ENCODE results near the gene CYP19A1.

Gene CYP19A1

DNA sequence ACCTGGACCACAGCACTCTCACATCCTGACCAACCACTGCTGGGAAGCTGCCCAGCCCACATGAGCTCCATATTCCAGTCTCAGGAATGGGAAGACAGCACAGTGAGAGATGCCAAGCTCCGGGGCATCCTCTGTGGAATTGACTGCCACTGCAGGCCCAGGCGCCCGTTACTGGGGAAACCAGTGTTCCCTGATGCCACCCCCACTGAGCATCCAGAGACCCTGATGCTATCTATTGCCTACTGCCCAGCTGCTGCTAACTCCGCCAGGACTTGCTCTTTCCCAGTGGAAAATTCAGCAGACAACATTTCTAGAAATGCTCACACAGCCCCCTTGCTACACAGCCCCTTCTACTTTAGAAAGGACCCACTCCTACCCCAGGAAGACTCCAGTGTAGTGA is 57.6 kb downstream of the CYP19A1 start:
- Histone ChIP-seq H3K36me3 (replicated peaks; ENCODE audit: low read depth, low read length) (no peaks in the 10 kb centered on the region), H3K4me2 (ENCODE audit: low read length) (no peak overlapping the region), H3K27ac (ENCODE audit: low read length) (no peak overlapping the region), H3K79me2 (ENCODE audit: low read length) (no peaks in the 10 kb centered on the region), H4K20me1 (ENCODE audit: insufficient read depth, low read length) (no peaks in the 10 kb centered on the region), H3K27me3 (ENCODE audit: low read depth, low read length) (peaks cover 30% of the 10 kb centered on the region), H2AFZ (ENCODE audit: low read depth, low read length) (no peak overlapping the region), H3K4me1 (ENCODE audit: low read length) (peaks cover 37% of the 10 kb centered on the region), H3K9ac (ENCODE audit: low read length) (no peak overlapping the region), H3K4me3 (ENCODE audit: low read length) (no peak overlapping the region), H3K9me3 (ENCODE audit: insufficient read depth, low read length) (no peaks in the 10 kb centered on the region)
- TF ChIP-seq EZH2phosphoT487 (IDR thresholded peaks at IDR 0.05; ENCODE audit: low read depth): no peak
- TF ChIP-seq, protein P1, sequence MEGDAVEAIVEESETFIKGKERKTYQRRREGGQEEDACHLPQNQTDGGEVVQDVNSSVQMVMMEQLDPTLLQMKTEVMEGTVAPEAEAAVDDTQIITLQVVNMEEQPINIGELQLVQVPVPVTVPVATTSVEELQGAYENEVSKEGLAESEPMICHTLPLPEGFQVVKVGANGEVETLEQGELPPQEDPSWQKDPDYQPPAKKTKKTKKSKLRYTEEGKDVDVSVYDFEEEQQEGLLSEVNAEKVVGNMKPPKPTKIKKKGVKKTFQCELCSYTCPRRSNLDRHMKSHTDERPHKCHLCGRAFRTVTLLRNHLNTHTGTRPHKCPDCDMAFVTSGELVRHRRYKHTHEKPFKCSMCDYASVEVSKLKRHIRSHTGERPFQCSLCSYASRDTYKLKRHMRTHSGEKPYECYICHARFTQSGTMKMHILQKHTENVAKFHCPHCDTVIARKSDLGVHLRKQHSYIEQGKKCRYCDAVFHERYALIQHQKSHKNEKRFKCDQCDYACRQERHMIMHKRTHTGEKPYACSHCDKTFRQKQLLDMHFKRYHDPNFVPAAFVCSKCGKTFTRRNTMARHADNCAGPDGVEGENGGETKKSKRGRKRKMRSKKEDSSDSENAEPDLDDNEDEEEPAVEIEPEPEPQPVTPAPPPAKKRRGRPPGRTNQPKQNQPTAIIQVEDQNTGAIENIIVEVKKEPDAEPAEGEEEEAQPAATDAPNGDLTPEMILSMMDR (IDR thresholded peaks at IDR 0.05; ENCODE audit: low read depth, low read length): no peak

DNA sequence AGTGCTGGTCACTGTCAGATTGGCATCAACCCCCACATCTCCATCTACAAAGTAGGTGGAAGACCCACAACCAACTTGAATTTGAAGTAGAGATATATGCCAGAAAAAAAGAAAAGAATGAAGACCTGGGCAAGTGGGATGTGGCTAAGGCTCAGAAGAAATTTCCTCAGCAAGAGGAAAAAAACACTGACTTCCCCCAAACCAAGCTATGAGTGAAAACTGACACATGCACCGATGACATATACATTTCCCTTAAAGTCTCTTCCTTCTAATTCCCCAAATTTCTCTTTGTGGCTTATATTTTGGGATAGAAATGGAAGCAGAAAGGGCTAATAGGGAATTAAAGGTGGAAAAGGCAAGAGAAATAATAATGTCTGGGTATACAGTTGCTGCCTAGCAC is 59.0 kb downstream of the CYP19A1 start:
- Histone ChIP-seq H3K27me3 (ENCODE audit: low read depth, low read length) (peaks cover 36% of the 10 kb centered on the region), H2AFZ (ENCODE audit: low read depth, low read length) (no peak overlapping the region), H3K36me3 (replicated peaks; ENCODE audit: low read depth, low read length) (no peaks in the 10 kb centered on the region), H3K4me3 (ENCODE audit: low read length) (no peak overlapping the region), H3K9me3 (ENCODE audit: insufficient read depth, low read length) (no peaks in the 10 kb centered on the region), H3K4me1 (ENCODE audit: low read length) (peaks cover 29% of the 10 kb centered on the region), H3K9ac (ENCODE audit: low read length) (no peak overlapping the region), H3K79me2 (ENCODE audit: low read length) (no peaks in the 10 kb centered on the region), H3K27ac (ENCODE audit: low read length) (no peak overlapping the region), H3K4me2 (ENCODE audit: low read length) (no peak overlapping the region), H4K20me1 (ENCODE audit: insufficient read depth, low read length) (no peaks in the 10 kb centered on the region)
- TF ChIP-seq, protein P1 (IDR thresholded peaks at IDR 0.05; ENCODE audit: low read depth, low read length): no peak
- TF ChIP-seq EZH2phosphoT487 (IDR thresholded peaks at IDR 0.05; ENCODE audit: low read depth): no peak

DNA sequence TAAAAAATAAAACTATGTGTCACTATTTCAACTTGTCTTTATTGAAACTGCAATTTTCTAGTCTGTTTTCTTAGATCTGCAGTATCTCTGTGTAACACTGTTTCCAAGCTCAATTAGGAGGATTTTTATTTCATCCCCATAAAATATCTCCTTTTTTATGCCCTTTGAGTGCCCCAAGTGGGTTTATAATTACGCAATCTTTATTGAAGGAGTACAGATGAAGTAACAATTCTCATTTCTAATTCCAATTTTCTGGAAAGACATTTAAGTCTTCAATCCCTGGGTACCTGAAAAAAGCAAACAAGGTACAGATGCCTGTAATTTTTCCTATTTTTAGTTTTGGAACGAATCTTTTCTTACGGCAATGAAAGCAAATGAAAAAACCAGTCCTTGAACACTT is 61.3 kb downstream of the CYP19A1 start:
- no peak for TF ChIP-seq EZH2phosphoT487 (IDR thresholded peaks at IDR 0.05; ENCODE audit: low read depth)
- TF ChIP-seq, protein P1 (IDR thresholded peaks at IDR 0.05; ENCODE audit: low read depth, low read length): no peak

DNA sequence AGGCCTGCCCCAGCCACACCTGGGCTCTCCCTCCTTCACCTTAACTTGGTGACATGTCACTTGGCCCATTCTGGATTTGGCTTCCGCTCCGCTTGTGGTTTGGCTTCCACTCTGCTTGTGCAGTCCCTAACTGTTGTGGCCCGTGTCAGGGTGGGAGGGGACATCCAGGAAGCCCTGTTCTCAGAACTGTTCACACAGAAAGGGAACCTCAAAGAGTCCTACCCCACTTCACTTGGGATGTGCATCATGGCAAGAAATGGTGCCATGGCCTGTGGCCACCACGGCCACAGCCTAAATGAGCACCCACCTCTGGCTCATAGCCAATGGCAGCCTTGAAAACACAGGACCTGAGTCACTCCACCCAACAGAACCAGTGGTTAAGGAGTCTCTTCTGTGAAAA is 63.4 kb downstream of the CYP19A1 start:
- Histone ChIP-seq H4K20me1 (ENCODE audit: insufficient read depth, low read length) (no peaks in the 10 kb centered on the region), H2AFZ (ENCODE audit: low read depth, low read length) (no peak overlapping the region), H3K4me2 (ENCODE audit: low read length) (no peak overlapping the region), H3K27ac (ENCODE audit: low read length) (no peak overlapping the region), H3K27me3 (ENCODE audit: low read depth, low read length) (peaks cover 47% of the 10 kb centered on the region), H3K9ac (ENCODE audit: low read length) (no peak overlapping the region), H3K36me3 (replicated peaks; ENCODE audit: low read depth, low read length) (no peaks in the 10 kb centered on the region), H3K4me1 (ENCODE audit: low read length) (no peaks in the 10 kb centered on the region), H3K9me3 (ENCODE audit: insufficient read depth, low read length) (no peaks in the 10 kb centered on the region), H3K79me2 (ENCODE audit: low read length) (no peaks in the 10 kb centered on the region), H3K4me3 (ENCODE audit: low read length) (no peak overlapping the region)
- no peak for TF ChIP-seq EZH2phosphoT487 (IDR thresholded peaks at IDR 0.05; ENCODE audit: low read depth)
- TF ChIP-seq, protein P1 (IDR thresholded peaks at IDR 0.05; ENCODE audit: low read depth, low read length): no peak

More for the DNA sequence above, 61.3 kb downstream of the CYP19A1 start:
- Histone ChIP-seq H4K20me1 (ENCODE audit: insufficient read depth, low read length) (no peaks in the 10 kb centered on the region), H3K36me3 (replicated peaks; ENCODE audit: low read depth, low read length) (no peaks in the 10 kb centered on the region), H3K4me2 (ENCODE audit: low read length) (no peak overlapping the region), H3K9ac (ENCODE audit: low read length) (no peak overlapping the region), H2AFZ (ENCODE audit: low read depth, low read length) (no peak overlapping the region), H3K27ac (ENCODE audit: low read length) (no peak overlapping the region), H3K4me3 (ENCODE audit: low read length) (no peak overlapping the region), H3K27me3 (ENCODE audit: low read depth, low read length) (peaks cover 44% of the 10 kb centered on the region), H3K9me3 (ENCODE audit: insufficient read depth, low read length) (no peaks in the 10 kb centered on the region), H3K79me2 (ENCODE audit: low read length) (no peaks in the 10 kb centered on the region), H3K4me1 (ENCODE audit: low read length) (peaks cover 7% of the 10 kb centered on the region)

Measured in OCI-LY3 (cell line).